Measurements from ENCODE around the gene HS3ST5.

The HS3ST5 gene

DNA sequence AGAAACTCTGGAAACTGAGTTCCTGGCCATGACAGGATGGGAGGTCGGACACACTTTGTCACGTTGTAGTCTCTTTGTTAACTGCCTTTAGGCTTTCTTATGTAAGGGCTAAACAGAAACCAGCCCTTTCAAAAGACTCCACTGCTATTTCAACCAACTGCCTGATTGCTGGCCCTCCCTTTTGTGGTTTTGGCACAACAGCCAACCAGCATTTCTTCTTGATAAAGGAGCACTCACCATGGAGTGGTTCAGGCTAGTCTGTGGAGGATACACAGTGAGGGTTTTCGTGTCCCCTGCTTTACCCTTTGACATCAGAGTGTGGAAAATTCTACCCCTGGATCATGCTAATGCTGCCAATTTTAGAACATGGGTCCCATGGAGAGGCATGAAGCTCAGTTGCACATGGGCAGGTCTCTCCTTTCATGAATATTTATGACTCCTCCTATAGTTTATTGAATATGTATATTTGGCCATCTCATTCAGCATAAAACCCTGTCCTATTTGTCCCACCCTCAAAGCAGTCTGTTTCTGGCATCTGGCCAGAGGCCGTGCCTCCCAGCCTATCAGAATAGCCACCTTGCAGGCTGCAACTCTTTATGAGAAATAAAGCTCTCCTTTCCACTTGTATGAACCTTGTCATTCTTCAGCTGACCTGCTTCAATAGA is 148.3 kb downstream of the HS3ST5 start:
- DNase-seq (ENCODE audit: low spot score): no peak

DNA sequence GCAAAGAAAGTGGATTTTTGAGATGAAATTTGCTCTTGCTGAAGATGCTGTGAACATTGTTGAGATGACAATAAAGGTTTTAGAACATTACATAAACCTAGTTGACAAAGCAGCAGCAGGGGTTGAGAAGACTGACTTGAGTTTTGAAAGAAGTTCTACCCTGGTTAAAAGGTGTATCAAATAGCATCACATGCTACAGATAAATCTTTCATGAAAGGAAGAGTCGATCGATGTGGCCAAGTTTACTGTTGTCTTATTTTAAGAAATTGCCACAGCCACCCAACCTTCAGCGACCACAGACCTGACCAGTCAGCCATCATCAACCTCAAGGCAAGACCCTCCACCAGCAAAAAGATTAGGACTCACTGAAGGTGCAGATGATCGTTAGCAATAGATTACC is 155.3 kb downstream of the HS3ST5 start:
- no peak for DNase-seq (ENCODE audit: low spot score)

DNA sequence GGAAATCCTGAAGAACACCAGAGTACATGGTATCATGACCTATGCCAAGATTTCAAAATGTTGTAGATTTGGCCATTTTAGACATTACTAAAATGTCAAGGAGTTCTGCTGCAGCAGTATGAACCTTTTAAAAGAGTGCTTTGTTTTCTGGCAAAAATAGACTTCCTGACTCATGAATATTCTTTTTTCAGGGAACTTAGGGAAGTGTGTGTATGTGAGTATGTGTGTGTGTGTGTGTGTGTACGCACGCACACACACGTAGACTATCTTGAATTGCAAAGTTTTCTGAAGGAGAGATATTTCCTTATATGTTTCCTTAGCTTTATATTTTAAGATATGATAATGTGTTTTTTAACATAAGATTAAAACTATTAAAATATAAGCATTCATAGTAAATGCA is 161.2 kb downstream of the HS3ST5 start:
- DNase-seq (ENCODE audit: low spot score): no peak

DNA sequence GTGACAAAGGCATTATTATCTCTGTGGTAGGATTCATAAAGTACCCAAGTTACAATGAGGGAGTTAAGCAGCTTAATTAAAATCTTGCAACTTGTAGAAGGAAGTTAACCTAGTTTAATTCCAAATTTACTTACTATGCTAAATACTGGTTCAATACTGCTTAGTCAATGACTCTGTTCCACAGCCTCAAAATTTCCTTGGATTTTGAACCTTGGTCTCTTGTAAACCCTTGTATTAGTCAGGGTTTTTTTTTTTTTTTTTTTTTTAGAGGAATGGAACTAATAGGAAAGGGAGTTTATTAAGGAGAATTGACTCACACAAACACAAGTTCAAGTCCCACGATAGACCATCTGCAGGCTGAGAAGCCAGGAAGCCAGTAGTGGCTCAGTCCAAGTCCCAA is 163.4 kb downstream of the HS3ST5 start:
- no peak for DNase-seq (ENCODE audit: low spot score)

DNA sequence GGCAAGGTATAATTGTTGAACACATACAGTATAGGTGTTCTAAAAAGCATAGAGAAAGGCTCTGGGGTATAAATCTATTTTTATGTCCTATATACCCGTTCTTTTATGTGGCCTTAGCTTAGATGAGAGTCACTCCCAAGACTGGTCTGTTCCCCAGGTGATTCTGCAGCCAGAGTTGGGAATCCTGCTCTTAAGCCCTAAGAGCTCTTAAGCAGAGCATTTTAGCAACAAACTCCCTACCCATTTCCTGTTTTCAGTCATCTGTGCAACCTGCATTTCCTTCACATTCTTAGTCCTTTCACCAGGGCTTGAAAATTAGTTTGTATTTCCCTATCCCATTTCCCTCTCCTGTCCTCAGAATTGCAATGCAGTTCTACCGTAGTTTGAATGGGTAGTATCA is 166.1 kb downstream of the HS3ST5 start:
- no peak for DNase-seq (ENCODE audit: low spot score)

DNA sequence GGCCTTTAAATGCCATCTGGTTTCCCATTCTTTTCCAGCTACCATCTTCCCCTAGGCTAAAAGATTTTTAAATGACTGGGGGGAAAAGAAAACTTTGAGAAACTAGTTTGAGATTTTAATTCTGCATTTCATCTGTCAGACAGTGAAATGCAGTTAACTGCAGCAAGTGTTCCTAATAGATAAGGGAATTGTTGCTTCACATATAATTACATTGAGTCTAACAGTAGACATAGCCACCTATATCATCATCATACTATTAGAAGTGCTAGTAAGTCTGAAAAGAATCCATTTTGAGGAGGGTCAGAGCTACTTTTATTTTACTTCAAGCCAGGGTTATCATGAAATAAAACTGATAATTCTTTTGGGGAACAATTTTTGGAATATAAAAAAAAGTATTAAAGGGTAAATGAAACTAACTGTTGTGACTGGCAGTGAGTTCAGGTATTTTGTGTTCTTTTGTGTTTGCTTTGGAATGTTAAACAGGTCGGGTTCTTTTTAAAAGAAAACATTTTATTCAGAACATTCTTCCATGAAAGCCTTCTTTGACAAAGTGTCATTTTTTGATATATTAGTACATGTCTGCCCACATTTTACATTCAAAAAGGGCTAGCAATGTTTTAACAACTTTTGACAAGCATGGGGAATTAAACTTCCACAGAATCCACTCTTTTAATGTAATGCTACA is 170.1 kb downstream of the HS3ST5 start:
- no peak for DNase-seq (ENCODE audit: low spot score)

DNA sequence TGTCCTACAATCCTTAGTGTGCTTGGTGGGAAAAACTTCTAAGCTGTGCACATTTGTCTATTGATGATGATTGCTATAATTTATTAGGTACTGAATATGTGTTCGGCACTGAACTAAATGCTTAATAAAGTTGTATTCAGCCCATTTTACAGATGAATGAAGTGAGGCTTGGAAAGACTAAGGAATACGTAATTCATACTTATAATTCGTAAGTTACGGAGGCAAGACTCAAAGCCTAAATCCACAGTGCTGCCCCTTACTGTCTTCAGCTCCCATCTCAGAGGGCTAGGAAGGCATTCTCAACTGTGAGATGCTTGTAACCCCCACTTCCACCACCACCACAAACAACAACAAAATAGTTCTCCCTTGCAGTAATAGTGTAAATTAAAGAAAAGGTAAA is 171.3 kb downstream of the HS3ST5 start:
- no peak for DNase-seq (ENCODE audit: low spot score)

DNA sequence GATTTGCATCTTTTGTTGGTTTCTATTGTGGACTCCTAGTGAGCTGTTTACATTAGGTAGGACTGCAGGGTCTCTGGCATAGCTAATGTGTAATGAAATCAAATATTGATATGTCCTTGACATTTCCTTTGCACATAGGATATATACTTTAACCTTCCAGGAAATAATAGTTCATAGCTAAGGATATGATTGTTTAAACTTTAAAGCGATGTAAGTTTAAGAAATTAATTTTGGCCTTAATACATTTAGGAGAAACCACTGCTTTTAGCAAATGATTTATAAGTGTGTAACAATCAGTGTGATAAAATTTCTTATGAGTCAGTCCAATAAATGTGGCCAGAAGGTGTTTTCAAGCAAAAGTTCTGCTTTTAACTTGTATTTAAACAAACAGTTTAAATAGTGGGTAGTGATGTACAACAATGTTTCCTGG is 171.8 kb downstream of the HS3ST5 start:
- no peak for DNase-seq (ENCODE audit: low spot score)

DNA sequence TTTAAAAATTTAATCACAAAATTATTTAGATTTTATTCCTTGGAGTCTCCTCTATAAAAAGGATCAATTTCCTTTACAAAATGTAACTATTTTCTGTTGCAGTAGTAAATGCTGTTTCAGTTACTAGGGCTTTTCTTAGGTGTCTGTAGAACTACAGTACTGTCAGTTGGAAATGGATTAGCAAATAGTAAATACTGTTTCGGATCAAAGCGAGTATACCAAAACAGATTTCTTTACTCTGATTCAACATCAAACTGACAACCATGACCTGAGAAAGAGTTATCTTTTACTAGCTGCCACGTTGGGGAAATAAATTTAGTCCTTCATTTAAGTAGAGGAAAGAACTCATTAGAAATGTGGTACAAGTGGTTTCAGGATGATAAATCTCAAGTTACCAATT is 172.5 kb downstream of the HS3ST5 start:
- DNase-seq (ENCODE audit: low spot score): no peak

DNA sequence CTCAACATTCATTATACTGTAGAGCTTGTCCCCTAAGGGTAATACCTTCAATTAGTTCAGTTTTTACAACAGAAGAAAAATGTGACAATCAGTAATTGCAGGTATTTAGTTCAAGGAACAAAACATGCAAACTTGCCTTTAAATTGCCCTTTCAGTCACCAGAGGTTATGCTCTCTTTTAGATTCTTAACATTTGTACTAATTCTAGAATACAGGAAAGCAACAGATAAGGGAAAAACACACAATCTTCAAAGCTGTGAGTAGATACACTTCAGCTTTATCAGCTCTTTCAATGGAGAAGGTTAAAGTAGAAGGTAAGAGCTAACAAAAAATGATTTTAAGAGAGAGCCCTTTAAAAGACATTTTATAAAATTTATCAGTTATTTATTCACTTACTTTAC is 173.1 kb downstream of the HS3ST5 start:
- DNase-seq (ENCODE audit: low spot score): no peak

DNA sequence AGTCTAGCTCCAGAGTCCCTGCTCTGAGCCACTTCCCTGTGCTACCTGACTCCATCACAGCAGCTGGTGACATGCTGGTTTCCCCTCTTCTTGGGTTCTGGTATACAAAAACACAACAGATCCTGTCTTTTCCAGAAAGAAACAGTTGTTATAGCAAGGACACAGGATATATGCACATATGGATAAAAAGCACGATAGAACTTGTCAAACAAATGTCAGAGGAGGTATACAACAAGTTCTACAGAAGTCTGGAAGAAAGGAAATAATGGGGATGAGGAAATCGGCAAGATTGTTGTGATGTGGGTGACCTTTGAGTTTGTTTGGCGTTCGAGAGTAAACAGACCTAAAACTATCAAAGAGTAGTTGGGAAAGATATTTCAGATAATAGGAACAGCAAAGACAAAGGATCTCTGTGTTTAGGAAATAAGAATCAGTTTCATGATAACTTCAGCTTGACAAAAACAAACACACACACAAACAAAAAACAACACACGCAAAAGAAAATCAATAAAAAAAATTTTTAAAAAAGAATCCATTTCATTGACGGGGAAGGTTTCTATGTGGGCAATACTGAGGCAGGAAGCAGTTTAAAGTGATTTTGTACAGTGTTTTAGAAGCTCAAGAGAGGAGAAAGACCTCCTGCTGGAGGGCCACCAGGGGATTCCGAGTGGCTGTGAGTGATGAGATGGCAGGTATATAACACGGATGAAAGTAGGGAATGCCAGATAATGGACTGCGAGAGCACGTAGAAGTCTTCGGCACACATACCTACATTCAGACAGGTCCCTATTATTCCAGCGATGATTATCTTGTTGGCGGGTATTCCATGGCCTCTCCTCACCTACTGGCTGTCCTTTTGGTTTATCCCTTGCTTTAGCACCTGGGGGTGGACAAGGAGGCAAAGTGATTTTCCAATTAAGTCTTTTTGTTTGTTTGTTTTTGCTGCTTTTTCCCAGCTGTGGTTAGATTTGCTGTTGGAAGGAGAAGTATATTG is 174.9 kb downstream of the HS3ST5 start:
- peak; percentile 33 for DNase-seq (ENCODE audit: low spot score)

DNA sequence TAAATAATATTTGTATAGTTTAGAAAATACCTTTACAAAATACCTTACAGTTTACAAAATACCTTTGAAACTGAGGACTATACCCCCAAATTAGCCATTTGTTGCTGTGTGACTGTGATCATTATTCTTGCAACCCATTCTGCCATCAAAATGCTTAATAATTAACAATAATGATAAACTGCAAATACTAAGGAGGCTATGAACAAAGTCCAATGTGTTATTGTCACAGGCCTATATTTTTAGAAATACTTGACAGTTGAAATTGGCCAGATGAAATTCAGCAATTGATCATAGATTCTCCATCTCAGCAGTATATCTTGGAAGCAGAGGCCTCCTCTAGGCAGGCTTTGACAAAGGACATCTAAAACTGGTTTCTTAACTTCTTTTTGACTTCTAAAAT is 178.6 kb downstream of the HS3ST5 start:
- DNase-seq (ENCODE audit: low spot score): no peak

DNA sequence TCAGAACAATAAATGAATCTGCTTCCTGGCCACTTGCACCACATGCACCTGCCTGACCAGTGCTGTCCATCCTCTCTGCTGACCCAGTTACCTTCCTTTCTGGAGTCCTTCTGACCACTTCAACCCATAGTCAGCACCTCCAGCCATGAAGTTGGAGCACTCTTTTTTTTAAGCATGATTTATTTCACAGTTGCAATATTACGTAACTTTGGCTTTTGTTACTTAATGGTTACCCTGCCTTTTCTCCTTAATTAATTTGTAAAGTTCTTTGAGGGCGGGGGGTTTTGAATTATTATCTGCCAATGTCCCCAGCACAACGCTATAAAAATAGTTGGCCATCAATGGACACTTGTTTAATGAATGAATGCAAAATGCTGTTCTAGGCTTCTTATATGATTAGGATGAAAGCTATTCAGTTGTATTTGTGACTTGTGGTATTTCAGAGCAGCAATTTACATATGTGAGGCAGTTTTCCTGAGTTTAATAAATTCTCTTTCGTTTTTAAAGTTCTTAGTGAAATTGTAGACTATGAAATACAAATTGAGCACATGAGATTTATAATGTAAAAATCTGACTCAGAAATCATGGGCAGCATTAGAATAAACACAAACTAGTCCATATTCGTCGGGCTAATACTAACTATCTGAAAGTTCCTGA is 180.0 kb downstream of the HS3ST5 start:
- DNase-seq (ENCODE audit: low spot score): no peak

DNA sequence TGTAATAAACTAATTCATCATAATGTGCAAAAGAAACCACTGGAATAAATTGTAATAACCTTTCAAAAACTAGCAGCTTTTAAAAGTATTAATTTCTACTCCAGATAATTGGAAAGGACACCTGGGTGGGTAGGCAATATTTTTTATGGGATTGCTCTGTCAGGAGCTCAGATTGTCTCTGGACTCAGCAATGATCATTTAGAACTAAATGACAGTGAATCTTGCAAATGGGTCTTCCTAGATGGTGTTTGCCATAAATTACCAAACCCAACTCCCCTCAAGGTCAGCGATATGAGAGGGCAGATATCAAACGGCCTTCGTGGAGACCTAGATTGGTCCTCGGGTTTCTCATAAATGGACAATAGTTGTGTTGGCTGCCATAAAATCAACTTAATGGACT is 181.9 kb downstream of the HS3ST5 start:
- DNase-seq (ENCODE audit: low spot score): no peak

DNA sequence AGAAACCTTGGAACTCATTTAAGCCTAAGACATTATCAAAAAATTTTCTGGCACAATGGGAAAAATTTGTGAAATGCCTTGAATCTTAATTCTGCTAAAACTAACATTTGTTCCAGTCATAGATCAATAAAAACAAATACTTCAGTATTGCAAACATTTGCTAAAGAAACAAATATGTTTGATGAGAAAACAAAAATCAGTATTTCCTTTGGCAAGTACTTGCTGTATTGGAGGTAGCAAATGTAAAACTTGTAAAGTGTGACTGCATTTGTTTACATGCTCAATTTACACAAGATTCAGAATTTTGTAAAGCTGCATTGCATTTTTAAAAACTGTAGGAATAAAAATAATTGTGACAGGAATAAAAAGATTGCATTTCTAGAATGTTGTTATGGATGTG is 183.1 kb downstream of the HS3ST5 start:
- no peak for DNase-seq (ENCODE audit: low spot score)

DNA sequence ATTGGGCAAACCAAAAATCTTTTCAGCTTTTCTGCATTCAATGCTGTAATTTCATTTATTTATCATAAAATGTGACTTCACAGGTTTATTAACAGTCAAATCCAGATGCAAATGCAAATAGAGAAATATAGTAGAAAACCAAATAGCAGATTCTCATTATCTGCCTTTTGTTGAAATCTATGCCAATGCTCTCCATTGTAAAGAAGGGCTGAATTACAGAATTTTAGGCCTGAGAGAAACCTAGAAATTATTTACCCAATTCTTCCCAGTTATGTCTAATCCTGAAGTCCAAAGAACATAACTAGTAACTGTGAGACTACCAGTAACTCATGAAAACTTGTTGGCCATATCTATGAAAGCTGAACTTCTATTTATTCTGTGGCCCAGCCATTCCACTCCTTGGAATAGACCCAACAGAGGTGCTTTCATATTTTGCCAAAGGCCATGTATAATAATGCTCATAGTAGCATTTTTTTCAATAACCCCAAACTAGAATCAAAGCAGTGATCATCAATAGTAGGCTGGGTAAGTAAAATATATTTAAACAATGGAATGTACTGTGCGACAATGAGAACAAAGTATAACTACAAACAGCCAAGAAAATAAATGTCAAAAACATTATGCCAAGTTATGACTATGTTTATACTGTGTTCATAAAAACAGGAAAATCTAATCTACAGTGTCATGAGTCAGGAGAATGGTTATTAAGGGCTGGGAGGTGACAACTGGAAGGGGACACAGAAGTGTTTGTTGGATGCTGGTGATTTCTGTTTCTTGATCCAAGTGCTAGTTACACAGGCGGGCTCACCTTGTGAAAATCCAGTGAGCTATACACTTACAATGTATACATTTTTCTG is 183.8 kb downstream of the HS3ST5 start:
- no peak for DNase-seq (ENCODE audit: low spot score)

DNA sequence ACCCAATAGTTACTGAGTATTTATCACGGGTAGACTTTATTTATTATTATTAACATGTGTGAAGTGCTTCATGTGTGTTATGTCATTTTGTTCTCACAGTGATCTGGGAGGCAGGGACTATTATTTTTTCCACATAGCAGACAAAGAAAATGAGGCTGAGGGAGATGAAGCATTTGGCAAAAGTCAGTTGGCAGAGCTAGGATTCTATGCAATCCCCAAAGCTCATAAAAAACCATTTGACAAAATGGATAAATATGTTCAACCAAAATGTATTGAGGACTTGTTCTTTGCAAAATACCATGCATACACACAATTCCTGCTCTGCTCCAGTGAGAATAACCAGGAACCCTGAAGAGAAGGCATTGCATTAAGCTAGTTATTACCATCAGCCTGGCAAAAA is 184.4 kb downstream of the HS3ST5 start:
- no peak for DNase-seq (ENCODE audit: low spot score)

DNA sequence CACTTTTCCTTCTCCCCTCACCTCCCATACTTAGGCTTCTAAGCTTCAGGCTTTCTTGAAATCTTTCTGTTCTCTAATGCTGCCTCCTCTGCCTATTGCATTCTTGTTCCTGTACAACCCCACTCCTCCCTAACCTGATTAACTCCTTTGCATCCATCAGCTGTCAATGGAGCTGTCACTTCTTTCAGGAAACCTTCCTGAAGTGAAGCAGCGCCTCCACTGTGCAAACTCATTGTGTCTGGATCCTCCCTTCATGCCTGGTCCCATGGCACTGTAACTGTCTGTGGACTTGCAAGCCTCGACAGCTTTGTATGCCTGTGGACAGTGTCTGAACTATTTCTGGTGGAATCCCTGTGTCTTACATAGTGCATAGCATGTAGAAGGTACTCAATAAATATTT is 185.0 kb downstream of the HS3ST5 start:
- no peak for DNase-seq (ENCODE audit: low spot score)

DNA sequence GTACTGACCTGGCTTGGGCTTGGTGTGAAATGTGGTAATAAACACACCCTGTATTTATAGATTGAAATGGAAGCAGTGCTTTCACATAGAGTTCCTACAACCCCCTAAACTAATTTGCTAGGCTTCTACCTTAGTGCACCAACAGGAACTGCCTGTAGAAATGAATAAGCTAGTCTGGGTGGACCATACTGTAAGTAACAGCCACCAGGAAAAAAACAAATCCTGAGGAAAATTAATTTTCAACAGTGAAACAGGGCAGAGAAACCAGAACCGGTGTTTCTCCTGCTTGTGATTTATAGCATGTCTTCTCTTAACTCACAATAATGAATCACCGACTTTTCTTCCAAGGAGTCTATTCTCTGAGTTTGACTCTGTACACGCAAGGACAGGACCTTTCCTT is 187.1 kb downstream of the HS3ST5 start:
- DNase-seq (ENCODE audit: low spot score): no peak

DNA sequence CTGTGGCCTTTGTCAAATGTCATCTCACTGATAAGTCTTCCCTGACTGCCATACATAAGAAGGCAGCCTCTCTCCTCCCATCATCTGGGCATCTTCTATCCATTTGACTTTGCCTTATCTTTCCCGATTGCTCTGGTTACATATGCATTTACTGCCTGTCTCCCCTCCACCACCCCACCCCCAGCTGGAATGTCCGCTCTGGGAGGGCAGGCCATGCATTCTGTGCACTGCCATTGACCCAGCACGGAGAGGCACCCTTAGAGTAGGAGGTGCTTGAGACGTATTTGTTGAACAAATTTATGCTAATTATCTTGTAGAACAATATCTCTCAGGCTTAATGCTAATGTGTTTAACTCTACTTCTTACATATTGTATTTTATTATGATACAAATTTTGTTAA is 188.0 kb downstream of the HS3ST5 start:
- DNase-seq (ENCODE audit: low spot score): no peak

DNA sequence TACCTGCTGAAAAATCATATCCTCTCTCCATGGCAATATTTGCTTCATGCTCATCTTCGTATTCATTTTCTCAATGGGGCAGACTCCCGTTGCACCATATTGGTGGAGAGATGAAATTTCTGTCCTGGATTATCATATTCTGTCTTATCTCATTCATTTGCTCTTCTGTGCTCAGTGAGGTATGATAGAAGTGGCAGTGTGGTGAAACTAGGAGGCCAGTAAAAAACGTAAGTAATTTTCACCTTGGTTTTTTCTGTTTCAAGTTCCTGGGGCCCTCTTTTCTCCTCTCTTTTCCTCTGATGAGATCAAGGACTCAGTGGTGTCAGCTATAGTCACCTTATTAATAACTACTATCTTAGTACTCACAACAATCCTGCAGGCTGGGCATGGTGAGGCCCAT is 189.4 kb downstream of the HS3ST5 start:
- DNase-seq (ENCODE audit: low spot score): no peak
